GM06990 (cell line): Measurements from ENCODE around the gene DDRGK1.
A peak's percentile ranks its signal among the peaks of the same experiment; 100 is the strongest.

Experiments
- DNase-seq: peaks from one replicate; pipeline ENCODE4 v3.0.0-alpha.2; 2011; ENCODE audit not compliant: insufficient read length; ENCODE audit errors: extremely low read depth
- H3K27me3 ChIP-seq: replicated peaks from 2 replicates; pipeline ENCODE4 v1.6.0; 2011; ENCODE audit warnings: low read length; ENCODE audit not compliant: control insufficient read depth, insufficient read depth
- H3K36me3 ChIP-seq: 2 replicates; pipeline ENCODE4 v1.5.1; 2011; ENCODE audit warnings: low read length; ENCODE audit not compliant: control insufficient read depth, insufficient read depth
- H3K4me3 ChIP-seq: replicated peaks from 2 replicates; pipeline ENCODE4 v1.5.1; 2011; ENCODE audit warnings: low read depth, mild to moderate bottlenecking, control low read depth, low read length
- TF ChIP-seq, protein P1 (sequence below): IDR thresholded peaks from 2 replicates; pipeline ENCODE4 v1.5.1; 2011; ENCODE audit warnings: low read length, control low read depth, mild to moderate bottlenecking, inconsistent platforms; ENCODE audit not compliant: insufficient read depth, poor library complexity, severe bottlenecking

Gene DDRGK1

DNA sequence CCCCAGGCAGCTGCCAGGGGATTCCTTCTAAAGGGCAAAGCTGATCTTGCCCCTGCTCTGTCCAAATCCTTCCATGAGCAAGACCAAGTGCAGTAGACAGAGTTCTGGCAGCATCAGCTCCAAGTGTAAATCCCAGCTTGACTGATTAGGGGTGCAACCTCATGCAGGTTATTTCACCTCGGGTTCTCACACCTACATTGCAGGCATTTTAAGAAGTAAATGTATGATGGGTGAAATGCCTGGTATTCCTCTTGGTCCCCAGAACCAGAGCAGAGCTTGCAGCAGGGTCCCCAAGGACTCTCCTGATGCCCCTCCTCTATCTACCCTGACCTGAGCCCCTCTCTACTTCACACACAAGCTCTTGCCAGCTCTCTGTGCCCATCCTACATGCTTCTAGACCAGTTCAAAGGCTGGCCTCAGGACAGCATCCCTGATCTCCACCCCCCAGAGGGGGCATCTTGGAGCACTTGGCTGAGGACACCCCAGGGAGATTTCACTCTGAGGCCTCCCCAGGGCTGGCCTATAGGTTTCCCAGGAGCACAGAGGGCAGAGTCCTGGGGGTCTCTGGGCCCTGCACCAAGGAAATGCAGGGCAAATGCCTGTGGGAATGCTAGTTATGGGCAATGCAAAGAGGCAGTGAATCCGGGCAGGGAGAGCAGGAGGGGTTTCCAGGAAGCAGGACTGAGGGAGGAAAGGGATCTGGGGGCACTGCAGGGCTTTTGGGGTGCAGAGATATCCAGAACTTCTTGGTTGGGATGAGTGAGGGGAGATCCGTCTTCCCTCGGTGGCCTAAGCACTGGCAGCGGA lies 32.2 kb downstream of the DDRGK1 start:
- Histone ChIP-seq H3K36me3 (no peaks in the 10 kb centered on the region), H3K4me3 (peak overlapping the region; percentile 77), H3K27me3 (peaks cover 3% of the 10 kb centered on the region)
- DNase-seq = no peak
- TF ChIP-seq, protein P1, sequence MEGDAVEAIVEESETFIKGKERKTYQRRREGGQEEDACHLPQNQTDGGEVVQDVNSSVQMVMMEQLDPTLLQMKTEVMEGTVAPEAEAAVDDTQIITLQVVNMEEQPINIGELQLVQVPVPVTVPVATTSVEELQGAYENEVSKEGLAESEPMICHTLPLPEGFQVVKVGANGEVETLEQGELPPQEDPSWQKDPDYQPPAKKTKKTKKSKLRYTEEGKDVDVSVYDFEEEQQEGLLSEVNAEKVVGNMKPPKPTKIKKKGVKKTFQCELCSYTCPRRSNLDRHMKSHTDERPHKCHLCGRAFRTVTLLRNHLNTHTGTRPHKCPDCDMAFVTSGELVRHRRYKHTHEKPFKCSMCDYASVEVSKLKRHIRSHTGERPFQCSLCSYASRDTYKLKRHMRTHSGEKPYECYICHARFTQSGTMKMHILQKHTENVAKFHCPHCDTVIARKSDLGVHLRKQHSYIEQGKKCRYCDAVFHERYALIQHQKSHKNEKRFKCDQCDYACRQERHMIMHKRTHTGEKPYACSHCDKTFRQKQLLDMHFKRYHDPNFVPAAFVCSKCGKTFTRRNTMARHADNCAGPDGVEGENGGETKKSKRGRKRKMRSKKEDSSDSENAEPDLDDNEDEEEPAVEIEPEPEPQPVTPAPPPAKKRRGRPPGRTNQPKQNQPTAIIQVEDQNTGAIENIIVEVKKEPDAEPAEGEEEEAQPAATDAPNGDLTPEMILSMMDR = no peak

DNA sequence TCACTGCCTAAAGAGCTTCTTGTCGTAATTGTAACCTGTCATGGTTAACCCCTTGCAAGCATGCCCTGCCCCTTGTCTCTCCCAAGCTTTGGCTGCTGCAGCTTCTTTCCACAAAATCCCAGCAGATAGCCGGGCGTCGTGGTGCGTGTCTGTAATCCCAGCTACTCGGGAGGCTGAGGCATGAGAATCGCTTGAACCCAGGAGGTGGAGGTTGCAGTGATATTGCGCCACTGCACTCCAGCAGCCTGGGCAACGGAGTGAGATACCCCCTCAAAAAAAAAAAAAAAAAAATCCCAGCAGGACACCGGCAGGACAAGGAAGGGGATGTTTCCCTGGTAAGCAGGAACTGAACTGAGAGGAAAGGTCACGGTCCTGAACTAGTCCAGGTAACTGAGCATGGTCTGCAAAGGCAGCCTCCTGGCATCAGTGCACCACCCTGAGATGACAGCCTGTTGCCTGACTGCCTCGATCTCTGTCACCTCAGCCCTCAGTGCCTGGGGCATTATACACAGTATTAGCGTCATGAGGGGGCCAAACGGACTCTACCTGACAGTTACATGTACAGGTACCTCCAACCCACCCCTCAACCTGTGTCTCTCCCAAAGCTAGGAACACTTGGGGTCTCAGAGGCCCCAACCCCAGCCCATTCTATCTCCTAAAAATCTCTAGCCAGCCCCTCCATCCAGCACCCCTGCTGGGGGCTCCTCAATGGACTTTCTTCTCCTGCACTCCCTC lies 32.9 kb downstream of the DDRGK1 start:
- Histone ChIP-seq H3K27me3 (peaks cover 3% of the 10 kb centered on the region), H3K36me3 (no peaks in the 10 kb centered on the region), H3K4me3 (no peak overlapping the region)
- no peak for DNase-seq
- TF ChIP-seq, protein P1 = no peak

DNA sequence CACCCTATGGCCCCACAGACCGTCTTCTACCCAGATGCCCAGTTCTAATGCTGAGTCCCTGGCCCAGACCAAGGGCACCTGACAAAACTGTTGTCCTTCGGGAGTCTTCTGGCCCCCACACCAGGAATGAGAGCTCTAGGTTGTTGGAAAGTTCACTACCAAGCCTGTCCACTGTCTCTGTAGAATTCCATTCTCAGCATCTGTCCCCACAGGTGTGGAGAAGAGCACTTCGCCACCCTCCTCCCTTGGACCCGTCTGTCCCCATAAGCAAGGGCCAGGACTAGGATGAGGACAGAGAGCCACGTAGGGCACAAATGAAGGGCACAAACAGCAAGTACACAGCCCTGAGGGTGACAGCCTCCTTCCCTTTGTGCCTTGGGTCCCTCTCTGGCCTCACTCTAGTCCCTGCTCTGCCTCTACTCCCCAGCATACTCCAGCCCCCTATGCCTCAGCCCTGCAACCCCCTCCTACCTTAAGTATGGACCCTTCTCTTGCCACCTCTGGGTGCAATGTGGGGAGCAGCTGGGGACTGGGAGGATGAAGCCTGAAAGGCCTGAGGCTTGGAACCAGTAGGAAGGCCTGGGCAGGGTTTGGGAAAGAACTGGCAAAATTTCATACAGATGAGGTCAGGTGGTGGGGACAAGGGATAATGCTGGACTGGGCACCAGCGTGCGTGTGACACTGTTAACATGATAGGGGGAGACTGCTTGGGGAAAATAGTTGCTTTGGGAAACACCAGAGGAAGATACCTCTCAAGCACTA lies 35.5 kb downstream of the DDRGK1 start:
- DNase-seq = no peak
- H3K4me3 ChIP-seq = no peak overlapping the region
- TF ChIP-seq, protein P1 = no peak
- peaks cover 2% of the 10 kb centered on the region for H3K27me3 ChIP-seq
- H3K36me3 ChIP-seq = no peaks in the 10 kb centered on the region

DNA sequence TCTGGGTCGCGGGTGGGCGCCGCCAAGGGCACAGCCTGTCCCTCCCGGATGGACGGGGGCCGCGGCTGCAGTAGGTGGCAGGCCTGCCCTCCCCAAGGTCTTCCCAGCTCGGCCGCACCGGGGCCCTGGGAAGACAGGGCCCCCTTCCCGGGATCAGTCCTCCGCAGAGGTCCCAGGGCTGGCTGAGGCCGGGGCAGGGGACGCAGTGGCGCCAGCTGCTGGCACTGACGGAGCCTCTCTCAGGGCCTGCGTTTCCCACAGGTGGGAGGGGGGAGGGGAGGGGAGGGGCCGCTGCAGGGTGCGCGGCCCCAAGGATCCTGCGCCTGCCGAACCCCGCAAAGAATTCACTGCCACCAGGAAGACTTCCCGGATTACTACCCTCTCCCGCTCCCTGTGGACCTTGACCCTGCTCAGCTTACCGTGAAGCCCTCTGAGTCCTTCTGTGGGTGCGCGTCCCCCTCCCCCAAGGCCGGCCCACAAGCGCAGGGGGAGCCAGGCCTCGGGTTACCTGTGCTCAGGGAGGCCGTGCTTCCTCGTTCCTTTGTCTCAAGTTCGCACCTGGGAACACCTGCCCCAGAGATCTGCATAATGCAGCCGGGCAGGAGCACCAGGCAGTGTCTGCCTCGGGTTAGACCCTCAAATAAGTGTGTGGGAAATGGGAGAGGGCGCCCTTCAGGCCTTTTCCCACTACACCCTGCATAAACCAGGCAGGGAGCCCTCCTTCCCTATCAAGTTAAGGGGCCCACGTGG lies 36.2 kb downstream of the DDRGK1 start:
- no peak for DNase-seq
- no peaks in the 10 kb centered on the region for H3K36me3 ChIP-seq
- TF ChIP-seq, protein P1 = no peak
- peaks cover 2% of the 10 kb centered on the region for H3K27me3 ChIP-seq
- H3K4me3 ChIP-seq = no peak overlapping the region

DNA sequence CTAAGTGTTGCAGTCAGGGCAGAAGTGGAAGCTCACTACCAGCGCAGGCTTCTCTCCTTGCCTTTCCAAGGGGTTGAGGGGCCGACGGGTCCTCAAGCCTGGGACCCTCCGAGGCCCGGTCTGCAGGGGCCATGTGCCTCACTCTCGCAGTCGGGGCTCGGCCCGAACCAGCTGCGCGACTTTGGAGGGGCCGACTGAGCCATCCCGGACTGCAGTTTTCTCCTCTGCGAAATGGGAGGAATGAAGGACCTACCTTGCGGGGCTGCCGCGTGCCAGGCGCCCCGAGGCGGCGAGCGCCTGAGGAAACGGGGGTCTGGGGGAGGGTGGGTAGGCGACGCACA lies 36.8 kb downstream of the DDRGK1 start:
- TF ChIP-seq, protein P1 = no peak
- H3K4me3 ChIP-seq = no peak overlapping the region
- DNase-seq = no peak
- peaks cover 2% of the 10 kb centered on the region for H3K27me3 ChIP-seq
- no peaks in the 10 kb centered on the region for H3K36me3 ChIP-seq
